Fibroblast of mammary gland (primary cell): ENCODE measurements around the gene MACROH2A2.
"Not testable (repeated sequence)": the region's sequence is repeated elsewhere in the genome, so short reads cannot be mapped to it uniquely, and the experiment has no call there.

Experiments
- DNase-seq: peaks from one replicate; pipeline ENCODE4 v3.0.0-alpha.2; 2010; ENCODE audit warnings: low read depth
- H3K4me3 ChIP-seq: 2 replicates; pipeline ENCODE4 v1.5.1; 2011; ENCODE audit warnings: low read depth, mild to moderate bottlenecking, low read length, moderate library complexity; ENCODE audit not compliant: control insufficient read depth
- TF ChIP-seq, protein P1 (sequence below): conservative IDR thresholded peaks from 2 replicates; pipeline ENCODE4 v1.5.1; 2011; ENCODE audit warnings: low read depth, low read length, inconsistent platforms; ENCODE audit not compliant: control insufficient read depth, insufficient read depth

MACROH2A2 gene

DNA sequence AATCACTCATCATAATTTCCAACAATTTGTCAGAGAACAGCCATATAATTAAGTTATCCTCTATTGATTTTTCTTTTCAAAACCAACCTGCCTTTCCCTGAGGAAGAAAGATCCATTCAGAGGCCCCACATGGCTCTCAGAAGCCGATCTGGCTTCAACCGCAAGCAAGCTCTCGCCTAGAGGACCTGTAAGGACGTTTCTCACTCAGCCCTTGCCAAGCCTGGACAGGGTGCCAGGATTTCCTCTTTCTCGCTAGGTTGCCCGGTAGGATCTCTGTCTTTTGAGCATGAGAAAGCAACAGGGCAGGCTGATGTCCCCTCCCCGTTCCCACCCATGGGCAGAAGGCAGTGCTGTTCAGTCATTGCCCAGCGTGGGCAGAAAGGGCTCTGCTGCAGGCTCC, 67.0 kb downstream of the MACROH2A2 start:
- no peak overlapping the region for H3K4me3 ChIP-seq
- DNase-seq: no peak
- TF ChIP-seq, protein P1, sequence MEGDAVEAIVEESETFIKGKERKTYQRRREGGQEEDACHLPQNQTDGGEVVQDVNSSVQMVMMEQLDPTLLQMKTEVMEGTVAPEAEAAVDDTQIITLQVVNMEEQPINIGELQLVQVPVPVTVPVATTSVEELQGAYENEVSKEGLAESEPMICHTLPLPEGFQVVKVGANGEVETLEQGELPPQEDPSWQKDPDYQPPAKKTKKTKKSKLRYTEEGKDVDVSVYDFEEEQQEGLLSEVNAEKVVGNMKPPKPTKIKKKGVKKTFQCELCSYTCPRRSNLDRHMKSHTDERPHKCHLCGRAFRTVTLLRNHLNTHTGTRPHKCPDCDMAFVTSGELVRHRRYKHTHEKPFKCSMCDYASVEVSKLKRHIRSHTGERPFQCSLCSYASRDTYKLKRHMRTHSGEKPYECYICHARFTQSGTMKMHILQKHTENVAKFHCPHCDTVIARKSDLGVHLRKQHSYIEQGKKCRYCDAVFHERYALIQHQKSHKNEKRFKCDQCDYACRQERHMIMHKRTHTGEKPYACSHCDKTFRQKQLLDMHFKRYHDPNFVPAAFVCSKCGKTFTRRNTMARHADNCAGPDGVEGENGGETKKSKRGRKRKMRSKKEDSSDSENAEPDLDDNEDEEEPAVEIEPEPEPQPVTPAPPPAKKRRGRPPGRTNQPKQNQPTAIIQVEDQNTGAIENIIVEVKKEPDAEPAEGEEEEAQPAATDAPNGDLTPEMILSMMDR: no peak

DNA sequence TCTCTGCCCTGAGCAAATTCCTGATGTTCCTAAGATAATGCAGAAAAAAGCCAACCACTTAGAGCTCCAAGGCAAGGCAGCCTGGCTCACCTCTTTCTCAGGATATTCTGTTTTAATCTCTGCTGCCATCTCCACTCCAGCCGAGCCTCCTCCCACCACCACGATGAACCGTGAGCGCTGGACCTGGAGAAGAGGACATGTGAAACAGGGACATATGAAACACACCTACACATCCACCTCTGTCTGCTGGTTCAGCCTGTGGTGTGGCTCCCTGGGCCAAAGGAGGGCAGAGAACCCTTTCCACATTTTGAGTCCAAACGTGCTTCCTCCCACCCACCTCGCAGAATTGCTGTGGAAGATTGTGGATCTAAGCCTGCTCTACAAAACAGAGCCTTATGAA, 67.8 kb downstream of the MACROH2A2 start:
- TF ChIP-seq, protein P1: no peak
- DNase-seq: no peak

DNA sequence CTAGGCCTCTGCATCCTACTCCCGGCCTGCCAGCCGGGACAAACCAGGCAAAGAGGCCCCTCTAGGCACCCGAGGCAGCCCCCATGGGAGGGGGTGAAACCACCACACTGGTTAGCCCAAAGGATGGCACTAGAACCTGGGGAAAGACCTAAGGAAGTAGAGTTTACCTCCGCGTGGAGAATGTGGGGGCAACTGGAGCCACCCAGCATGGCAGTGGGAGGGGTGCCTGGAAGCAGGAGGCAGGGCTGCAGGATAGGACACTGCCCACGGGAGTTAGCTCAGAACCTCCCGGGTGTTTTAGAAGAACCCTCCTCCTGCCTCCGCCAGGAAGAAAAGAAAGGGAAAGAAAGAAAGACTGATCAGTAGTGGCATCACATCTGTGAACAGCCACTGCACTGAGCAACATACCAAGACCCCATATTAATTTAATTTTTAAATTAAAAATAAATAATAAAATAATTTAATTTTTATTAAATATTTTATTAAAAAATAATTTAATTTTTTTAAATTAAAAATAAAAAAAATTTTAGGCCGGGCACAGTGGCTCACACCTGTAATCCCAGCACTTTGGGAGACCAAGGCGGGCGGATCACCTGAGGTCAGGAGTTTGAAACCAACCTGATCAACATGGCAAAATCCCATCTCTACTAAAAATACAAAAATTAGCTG, 68.8 kb downstream of the MACROH2A2 start:
- TF ChIP-seq, protein P1: no peak
- no peak overlapping the region for H3K4me3 ChIP-seq
- DNase-seq: no peak

More for the DNA sequence above, 67.8 kb downstream of the MACROH2A2 start:
- no peak overlapping the region for H3K4me3 ChIP-seq

DNA sequence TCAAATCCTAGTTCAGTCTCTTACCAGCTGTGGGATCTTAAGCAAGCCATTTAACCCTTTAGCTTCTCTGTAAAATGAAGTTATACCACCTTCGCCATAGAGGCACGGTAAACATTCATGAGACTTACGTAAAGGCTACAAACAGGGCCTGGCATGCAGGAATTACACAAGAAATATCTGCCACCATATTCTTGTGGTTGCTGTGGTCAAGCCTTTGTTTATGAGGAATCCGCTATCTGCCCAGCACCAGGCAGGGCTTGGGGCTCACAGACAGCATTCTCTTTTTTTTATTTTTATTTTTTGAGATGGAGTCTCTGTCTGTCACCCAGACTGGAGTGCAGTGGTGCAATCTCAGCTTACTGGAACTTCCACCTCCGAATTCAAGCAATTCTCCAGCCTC, 70.1 kb downstream of the MACROH2A2 start:
- TF ChIP-seq, protein P1: no peak
- no peak overlapping the region for H3K4me3 ChIP-seq
- DNase-seq: no peak

DNA sequence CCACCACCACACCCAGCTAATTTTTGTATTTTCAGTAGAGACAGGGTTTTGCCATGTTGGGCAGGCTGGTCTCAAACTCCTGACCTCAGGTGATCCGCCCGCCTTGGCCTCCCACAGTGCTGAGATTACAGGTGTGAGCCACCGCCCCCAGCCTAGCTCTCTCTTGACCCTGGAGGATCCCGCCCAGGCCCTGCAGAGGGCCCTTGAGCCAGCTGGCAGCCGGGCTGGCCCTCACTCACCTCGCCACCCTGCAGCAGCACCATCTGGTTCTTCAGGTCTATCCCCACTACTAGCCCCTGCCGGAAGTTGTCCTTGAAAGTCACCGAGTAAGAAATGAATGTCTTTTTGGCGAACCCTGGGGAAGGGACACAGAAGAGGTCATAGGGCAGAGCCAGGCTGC, 70.5 kb downstream of the MACROH2A2 start:
- H3K4me3 ChIP-seq: not testable (repeated sequence)

DNA sequence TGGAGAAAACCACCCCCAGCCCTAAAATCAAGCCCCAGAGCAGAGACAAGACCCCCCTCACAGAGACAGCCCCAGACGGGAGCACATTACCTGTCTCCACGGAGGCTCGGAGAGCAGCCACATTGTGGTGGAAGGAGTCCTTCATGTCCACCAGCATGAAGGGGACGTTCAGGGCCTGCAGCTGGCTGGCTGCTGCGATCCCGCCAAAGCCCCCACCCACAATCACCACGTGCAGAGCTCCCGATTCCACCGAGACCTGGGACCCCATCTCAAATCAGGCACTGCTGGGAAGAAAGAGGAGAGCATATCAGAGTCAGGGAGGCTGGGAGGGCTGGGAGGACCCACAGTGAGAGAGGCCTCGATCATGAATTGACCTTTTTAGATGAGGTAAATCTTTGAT, 71.2 kb downstream of the MACROH2A2 start:
- TF ChIP-seq, protein P1: no peak
- DNase-seq: no peak
- no peak overlapping the region for H3K4me3 ChIP-seq

More for the DNA sequence above, 70.5 kb downstream of the MACROH2A2 start:
- not testable (repeated sequence) for DNase-seq

DNA sequence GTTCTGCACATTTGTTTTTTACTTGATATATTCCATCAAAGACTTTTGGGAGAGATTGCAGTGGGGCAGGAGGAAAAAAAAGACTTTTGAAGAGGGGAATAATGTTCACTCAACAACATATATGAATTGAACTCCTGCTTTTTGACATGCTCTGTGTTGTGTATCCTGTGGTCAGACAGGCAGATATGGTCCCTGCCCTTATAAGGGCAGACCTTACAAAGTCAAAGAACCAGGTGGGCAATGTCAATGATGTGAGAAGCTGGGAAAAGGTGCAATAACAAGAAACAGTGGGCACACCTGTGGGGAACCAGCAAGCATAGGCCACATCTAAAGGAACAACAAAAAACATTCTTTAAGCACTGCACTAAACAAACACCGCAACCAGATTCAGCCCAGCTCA, 71.8 kb downstream of the MACROH2A2 start:
- H3K4me3 ChIP-seq: no peak overlapping the region
- TF ChIP-seq, protein P1: no peak
- no peak for DNase-seq
